Activated T-cell treated with anti-CD3 and anti-CD28 coated beads for 48 hours (primary cell): Measurements from ENCODE around the gene CENPF.

Experiments
- DNase-seq: peaks from one replicate; pipeline ENCODE4 v3.0.0-alpha.2; 2020; ENCODE audit warnings: low read depth

Gene CENPF

DNA sequence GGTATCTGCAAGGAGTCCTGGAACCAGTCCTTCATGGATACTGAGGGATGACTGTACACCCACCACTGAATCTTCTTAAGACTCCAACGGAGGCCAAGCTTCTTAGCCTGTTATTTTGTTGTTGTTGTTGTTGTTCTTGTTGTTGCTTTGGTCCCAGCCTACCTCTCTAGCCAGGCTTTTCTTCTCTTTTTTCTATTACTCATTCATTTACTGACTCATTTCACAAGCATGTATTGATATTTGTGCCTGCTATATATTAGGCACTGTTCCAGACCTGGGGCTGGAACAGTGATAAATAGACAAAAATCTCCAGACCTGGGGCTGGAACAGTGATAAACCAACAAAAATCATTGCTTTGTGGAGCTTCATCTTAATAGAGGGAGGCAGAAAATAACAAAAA lies 20.4 kb downstream of the CENPF start:
- DNase-seq, result no peak

GRCh38 chr1:214632091-214632490 lies 29.1 kb downstream of the CENPF start:
- DNase-seq, result no peak

DNA sequence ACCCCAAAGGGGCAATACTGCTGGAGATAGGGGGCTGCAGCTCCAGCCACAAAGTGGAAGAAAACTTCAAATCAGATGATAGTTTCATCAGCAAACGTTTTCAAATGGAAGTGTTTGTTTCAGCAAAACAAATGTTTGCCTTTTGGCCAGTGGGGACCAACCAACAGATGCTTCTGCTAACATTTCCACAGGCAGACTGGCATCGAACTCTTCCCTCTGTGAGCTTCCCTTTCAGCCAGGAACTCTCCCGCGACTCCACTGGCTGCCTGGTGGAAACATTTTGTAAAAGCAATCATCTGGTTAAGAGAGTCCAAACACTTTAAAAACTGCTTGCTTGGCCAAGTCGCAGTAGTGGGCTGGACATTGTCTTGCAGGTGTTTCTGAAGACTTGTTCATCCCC lies 30.7 kb downstream of the CENPF start:
- DNase-seq, result no peak

GRCh38 chr1:214634267-214634666 lies 31.3 kb downstream of the CENPF start:
- no peak for DNase-seq

DNA sequence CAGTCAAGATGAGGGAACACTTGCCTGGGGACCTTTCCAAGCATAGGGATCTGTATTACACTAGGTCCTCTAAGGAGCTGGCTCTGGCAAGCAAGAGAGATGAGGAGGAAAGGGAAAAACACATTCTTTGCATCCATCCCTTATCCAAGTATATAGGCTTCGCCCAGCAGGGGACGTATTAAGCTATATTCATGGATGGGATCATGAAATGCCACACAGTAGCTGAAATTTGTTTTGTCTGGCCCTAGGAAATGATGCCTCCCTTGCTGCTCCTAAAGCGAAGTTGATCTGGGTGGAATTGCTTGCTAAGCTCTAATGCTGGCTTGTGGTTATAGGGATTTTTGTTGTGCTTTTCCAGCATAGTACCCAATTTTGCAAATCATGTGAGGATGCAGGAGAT lies 32.1 kb downstream of the CENPF start:
- DNase-seq, result no peak

- DNase-seq, result no peak
Measured at GRCh38 chr1:214635506-214635905, 32.5 kb downstream of the CENPF start.

GRCh38 chr1:214636436-214636835 lies 33.4 kb downstream of the CENPF start:
- no peak for DNase-seq

- DNase-seq, result no peak
Measured at GRCh38 chr1:214637125-214637524, 34.1 kb downstream of the CENPF start.

- DNase-seq, result no peak
Measured at GRCh38 chr1:214637722-214638458, 34.9 kb downstream of the CENPF start.

GRCh38 chr1:214638459-214638807 lies 35.4 kb downstream of the CENPF start:
- DNase-seq, result no peak

DNA sequence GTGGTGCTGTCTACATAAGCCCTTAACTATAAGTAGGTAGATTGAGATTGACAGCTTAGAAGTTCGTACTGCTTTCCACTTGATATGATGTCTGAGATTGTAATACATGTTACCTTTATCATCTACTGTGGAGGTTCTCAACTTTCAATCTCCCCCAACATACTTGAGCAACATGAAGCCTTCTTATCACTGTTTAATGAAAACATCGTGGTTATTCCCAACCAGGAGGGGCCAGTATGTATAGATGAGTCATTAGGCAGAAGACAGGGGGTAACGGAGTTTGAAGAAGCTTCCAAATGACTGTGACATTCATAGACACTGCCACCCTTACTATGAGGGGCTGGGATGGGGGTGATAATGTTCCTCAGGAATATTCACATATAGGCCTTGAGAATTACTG lies 36.0 kb downstream of the CENPF start:
- no peak for DNase-seq

GRCh38 chr1:214640431-214641213 lies 37.6 kb downstream of the CENPF start:
- DNase-seq, result no peak

- no peak for DNase-seq
Measured at GRCh38 chr1:214641214-214641895, 38.4 kb downstream of the CENPF start.

DNA sequence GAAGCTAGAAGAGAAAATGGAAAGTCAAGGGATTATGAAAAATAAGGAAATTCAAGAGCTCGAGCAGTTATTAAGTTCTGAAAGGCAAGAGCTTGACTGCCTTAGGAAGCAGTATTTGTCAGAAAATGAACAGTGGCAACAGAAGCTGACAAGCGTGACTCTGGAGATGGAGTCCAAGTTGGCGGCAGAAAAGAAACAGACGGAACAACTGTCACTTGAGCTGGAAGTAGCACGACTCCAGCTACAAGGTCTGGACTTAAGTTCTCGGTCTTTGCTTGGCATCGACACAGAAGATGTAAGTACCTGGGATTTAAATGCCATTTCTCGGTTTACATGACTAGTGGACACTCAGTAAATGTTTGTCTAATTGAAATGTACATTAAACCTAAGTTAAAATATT lies 40.0 kb downstream of the CENPF start:
- no peak for DNase-seq

GRCh38 chr1:214645712-214646111 lies 42.7 kb downstream of the CENPF start:
- no peak for DNase-seq

DNA sequence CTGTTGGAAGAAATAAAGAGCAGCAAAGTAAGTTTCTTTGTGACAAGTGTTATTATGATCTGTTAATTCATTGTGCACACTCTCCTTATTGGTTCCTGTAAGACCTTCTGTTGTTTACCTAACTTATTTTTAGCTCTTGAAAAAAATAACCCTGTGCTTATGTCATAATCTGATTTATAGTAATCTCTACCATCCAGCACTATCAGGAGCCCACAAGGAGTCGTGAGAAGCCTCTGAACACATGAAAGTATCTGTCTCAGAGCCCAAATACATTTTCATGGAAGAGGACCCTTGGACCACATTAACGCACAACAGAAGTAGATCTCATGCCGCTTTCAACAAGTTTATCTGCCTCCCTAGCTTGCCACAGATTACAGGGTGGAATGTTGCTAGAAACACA lies 45.8 kb downstream of the CENPF start:
- DNase-seq, result no peak

DNA sequence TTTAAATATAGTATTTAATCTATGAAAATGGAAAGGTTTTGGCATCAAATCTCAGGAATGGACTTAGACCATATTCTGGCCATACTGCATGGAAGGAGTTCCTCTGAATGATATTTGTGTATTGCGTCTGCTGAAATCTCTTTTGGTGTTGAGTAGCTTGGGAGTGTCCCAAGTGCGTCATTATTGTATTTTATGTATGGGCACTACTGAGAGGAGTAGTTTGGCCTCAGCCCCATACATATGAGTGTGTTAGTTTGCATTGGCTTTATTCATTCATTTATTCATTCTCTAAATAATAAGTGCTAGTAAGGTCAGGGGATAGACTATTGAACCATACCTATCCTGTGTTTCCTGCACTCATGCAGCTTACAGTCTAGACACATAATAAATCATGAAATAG lies 46.6 kb downstream of the CENPF start:
- DNase-seq, result no peak

DNA sequence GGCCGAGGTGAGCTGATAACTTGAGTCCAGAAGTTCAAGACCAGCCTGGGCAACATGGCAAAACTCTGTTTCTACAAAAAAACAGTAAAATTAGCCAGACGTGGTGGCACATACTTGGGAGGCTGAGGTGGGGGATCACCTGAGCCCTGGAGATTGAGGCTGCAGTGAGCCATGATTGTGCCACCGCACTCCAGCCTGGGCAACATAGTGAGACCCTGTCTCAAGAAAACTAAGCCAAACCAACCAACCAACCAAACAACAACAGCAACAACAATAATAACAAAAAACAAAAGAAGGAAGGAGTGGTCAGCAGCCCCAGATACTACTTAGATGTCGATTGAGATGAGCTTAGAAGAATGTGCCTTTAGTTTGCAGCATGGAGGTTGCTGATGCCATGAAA lies 47.7 kb downstream of the CENPF start:
- DNase-seq, result no peak

- no peak for DNase-seq
Measured at GRCh38 chr1:214657299-214657698, 54.3 kb downstream of the CENPF start.

GRCh38 chr1:214658175-214658574 lies 55.2 kb downstream of the CENPF start:
- DNase-seq, result no peak

- no peak for DNase-seq
Measured at GRCh38 chr1:214658785-214659184, 55.8 kb downstream of the CENPF start.

GRCh38 chr1:214660190-214660589 lies 57.2 kb downstream of the CENPF start:
- DNase-seq, result no peak

- DNase-seq, result no peak
Measured at GRCh38 chr1:214660900-214661299, 57.9 kb downstream of the CENPF start.
